Sigmoid colon (tissue), 4 donors: ENCODE measurements around the gene GNG2.

Experiments
- EP300 ChIP-seq, 4 donors: sonication (generic); formaldehyde crosslinking; IDR thresholded peaks; one replicate each; pipeline ENCODE4 v1.6.1; 2017; ENCODE audit warnings: antibody characterized with exemption in 4 of 4
- POLR2A ChIP-seq, 2 donors: fragments of 450-650 bp; IDR thresholded peaks; one replicate each; pipeline ENCODE4 v1.6.1; 2016; ENCODE audit warnings: antibody characterized with exemption in 2 of 2, mild to moderate bottlenecking in 2 of 2, moderate library complexity in 2 of 2
- POLR2AphosphoS5 ChIP-seq, 4 donors: sonication (generic); formaldehyde crosslinking; IDR thresholded peaks; one replicate each; pipeline ENCODE4 v1.6.1; 2017; ENCODE audit warnings: antibody characterized with exemption in 4 of 4
- TF ChIP-seq, protein P1 (sequence below), 4 experiments: fragments of 450-650 bp in 3 of 4; fragments of 200-600 bp in 1 of 4; IDR thresholded peaks; one replicate each; pipeline ENCODE4 v1.5.1; 2016 to 2019; ENCODE audit warnings: antibody characterized with exemption in 4 of 4, mild to moderate bottlenecking in 3 of 4, moderate library complexity in 2 of 4

DNA sequence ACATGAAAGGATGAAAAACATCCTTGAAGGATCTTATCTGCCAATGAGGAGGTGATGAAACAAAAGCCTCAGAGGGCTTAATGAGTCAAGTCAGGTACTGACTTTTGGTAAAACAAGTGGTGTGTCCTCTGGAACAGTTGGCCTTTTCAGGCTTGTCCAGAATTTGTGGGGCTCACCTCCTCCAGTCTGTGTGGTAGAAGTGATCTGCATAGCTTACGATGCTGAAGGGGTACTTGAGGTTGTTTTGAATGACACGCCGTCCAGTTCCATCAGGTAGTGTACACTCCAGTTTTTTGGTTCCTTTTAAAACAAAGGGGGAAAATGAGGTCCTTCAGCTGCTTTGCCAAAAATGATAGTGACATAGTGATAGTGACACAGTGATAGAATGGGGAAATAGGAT, 145.9 kb downstream of the GNG2 start:
- TF ChIP-seq POLR2A (IDR thresholded peaks at IDR 0.05) (no peak), POLR2AphosphoS5 (IDR thresholded peaks at IDR 0.05) (no peak), EP300 (IDR thresholded peaks at IDR 0.05) (no peak)
- TF ChIP-seq, protein P1, sequence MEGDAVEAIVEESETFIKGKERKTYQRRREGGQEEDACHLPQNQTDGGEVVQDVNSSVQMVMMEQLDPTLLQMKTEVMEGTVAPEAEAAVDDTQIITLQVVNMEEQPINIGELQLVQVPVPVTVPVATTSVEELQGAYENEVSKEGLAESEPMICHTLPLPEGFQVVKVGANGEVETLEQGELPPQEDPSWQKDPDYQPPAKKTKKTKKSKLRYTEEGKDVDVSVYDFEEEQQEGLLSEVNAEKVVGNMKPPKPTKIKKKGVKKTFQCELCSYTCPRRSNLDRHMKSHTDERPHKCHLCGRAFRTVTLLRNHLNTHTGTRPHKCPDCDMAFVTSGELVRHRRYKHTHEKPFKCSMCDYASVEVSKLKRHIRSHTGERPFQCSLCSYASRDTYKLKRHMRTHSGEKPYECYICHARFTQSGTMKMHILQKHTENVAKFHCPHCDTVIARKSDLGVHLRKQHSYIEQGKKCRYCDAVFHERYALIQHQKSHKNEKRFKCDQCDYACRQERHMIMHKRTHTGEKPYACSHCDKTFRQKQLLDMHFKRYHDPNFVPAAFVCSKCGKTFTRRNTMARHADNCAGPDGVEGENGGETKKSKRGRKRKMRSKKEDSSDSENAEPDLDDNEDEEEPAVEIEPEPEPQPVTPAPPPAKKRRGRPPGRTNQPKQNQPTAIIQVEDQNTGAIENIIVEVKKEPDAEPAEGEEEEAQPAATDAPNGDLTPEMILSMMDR (IDR thresholded peaks at IDR 0.05) = no peak
